Measurements from ENCODE around the gene BORCS5.
"Not testable (repeated sequence)": the region's sequence is repeated elsewhere in the genome, so short reads cannot be mapped to it uniquely, and the experiment has no call there.

Gene BORCS5

GRCh38 chr12:12336511-12336910 is 20.4 kb upstream of the BORCS5 start:
- Mint-ChIP-seq H3K27me3 (ENCODE audit: low read depth) (peaks cover 6% of the 10 kb centered on the region), H3K4me3 (no peak overlapping the region), H3K27ac (no peak overlapping the region), H3K4me1 (ENCODE audit: low read depth) (peaks cover 19% of the 10 kb centered on the region), H3K36me3 (ENCODE audit: low read depth) (no peaks in the 10 kb centered on the region), H3K9me3 (no peaks in the 10 kb centered on the region)
- no peak for DNase-seq (ENCODE audit: low spot score)

DNA sequence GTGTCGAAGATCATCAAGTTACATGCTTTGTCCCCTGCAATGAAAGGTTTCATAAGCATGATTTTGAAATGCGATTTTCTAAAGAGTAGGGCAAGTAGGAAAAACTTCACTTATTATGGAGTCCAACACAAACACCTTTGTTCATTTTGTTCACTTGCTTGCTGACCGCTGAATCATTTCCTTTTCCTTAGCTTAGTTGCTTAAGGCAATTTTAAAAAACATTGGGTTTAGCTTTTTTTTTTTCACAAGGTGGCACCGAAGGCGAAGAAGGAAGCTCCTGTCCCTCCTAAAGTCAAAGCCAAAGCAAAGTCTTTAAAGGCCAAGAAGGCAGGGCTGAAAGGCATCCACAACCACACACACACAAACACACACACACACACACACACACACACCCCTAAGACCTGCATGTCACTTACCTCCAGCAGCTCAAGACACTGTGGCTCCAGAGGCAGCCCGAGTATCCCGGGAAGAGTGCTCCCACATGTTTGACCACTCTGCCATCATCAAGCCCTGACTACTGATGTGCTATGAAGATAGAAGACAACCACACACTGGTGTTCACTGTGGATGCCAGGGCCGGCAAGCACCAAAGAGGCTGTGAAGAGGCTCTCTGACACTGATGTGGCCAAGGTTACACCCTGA is 18.2 kb upstream of the BORCS5 start:
- Mint-ChIP-seq H3K4me1 (ENCODE audit: low read depth) (peaks cover 19% of the 10 kb centered on the region), H3K9me3 (no peaks in the 10 kb centered on the region), H3K27me3 (ENCODE audit: low read depth) (peaks cover 4% of the 10 kb centered on the region), H3K4me3 (peak overlapping the region; percentile 20), H3K27ac (no peak overlapping the region), H3K36me3 (ENCODE audit: low read depth) (no peaks in the 10 kb centered on the region)
- no peak for DNase-seq (ENCODE audit: low spot score)

GRCh38 chr12:12349711-12350665 is 6.9 kb upstream of the BORCS5 start, which contains the start of gene MANSC1:
Gene MANSC1 (minus strand): TSS chr12:12350242. CDS start chr12:12343314, 6,928 bp downstream.
- DNase-seq (ENCODE audit: low spot score) = peak; percentile 27
- Mint-ChIP-seq H3K9me3 (no peaks in the 10 kb centered on the region), H3K4me1 (ENCODE audit: low read depth) (peaks cover 16% of the 10 kb centered on the region), H3K27ac (peak within 1 kb of the TSS; percentile 19), H3K4me3 (peak within 1 kb of the TSS; percentile 70), H3K27me3 (ENCODE audit: low read depth) (peaks cover 7% of the 10 kb centered on the region), H3K36me3 (ENCODE audit: low read depth) (no peaks in the 10 kb centered on the region)

GRCh38 chr12:12350868-12351463 is 5.9 kb upstream of the BORCS5 start:
- no peak for DNase-seq (ENCODE audit: low spot score)
- H3K27me3 Mint-ChIP-seq (ENCODE audit: low read depth) = peaks cover 7% of the 10 kb centered on the region
- H3K9me3 Mint-ChIP-seq = no peaks in the 10 kb centered on the region
- peaks cover 19% of the 10 kb centered on the region for H3K4me1 Mint-ChIP-seq (ENCODE audit: low read depth)
- no peaks in the 10 kb centered on the region for H3K36me3 Mint-ChIP-seq (ENCODE audit: low read depth)
- peak overlapping the region; percentile 70 for H3K4me3 Mint-ChIP-seq
- H3K27ac Mint-ChIP-seq = no peak overlapping the region

GRCh38 chr12:12351468-12352185 is 5.3 kb upstream of the BORCS5 start:
- H3K4me1 Mint-ChIP-seq (ENCODE audit: low read depth) = peaks cover 20% of the 10 kb centered on the region
- not testable (repeated sequence) for H3K27me3 Mint-ChIP-seq (ENCODE audit: low read depth); H3K36me3 Mint-ChIP-seq (ENCODE audit: low read depth); H3K4me3 Mint-ChIP-seq; H3K9me3 Mint-ChIP-seq; H3K27ac Mint-ChIP-seq; DNase-seq (ENCODE audit: low spot score)

DNA sequence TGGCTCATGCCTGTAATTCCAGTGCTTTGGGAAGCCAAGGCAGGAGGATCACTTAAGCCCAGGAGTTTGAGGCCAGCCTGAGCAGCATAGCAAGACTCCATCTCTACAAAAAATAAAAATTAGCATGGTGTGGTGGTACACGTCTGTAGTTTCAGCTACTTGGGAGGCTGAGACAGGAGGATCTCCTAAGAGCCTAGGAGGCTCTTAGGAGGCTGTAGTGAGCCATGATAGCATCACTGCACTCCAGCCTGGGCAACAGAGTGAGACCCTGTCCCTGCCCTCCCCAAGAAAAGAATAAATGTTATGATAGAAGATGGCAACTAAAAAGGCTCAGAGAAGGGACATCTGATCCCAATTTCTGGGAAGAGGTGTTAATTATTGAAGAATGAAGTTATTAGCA is 3.6 kb upstream of the BORCS5 start:
- Mint-ChIP-seq H3K27ac (no peak overlapping the region), H3K4me3 (no peak overlapping the region), H3K4me1 (ENCODE audit: low read depth) (peaks cover 23% of the 10 kb centered on the region), H3K9me3 (no peaks in the 10 kb centered on the region), H3K27me3 (ENCODE audit: low read depth) (peaks cover under 1% of the 10 kb centered on the region), H3K36me3 (ENCODE audit: low read depth) (no peaks in the 10 kb centered on the region)
- no peak for DNase-seq (ENCODE audit: low spot score)

DNA sequence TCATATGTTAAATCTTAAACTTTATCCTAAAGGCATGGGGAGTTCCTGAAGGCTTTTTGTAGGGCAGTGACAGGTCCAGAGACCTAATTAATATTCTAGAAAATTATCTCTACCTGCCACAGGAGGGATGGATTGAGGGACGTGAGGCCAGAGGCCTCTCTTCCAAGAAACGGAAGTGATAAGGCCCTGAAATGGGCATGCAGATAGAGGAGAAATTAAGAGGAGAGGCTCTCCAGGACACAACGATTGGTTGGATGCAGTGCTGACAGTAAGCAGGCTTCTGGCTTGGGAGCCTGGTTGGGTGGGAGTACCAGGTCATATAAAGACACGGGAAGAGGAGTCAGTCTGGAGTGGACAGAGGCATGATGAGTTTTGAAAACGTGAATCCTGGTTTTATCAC is 3.1 kb upstream of the BORCS5 start:
- DNase-seq (ENCODE audit: low spot score) = no peak
- Mint-ChIP-seq H3K36me3 (ENCODE audit: low read depth) (no peaks in the 10 kb centered on the region), H3K9me3 (no peaks in the 10 kb centered on the region), H3K4me3 (no peak overlapping the region), H3K4me1 (ENCODE audit: low read depth) (peaks cover 28% of the 10 kb centered on the region), H3K27ac (no peak overlapping the region), H3K27me3 (ENCODE audit: low read depth) (no peaks in the 10 kb centered on the region)

GRCh38 chr12:12356467-12356895 is 397 bp upstream of the BORCS5 start:
- peaks cover 3% of the 10 kb centered on the region for H3K36me3 Mint-ChIP-seq (ENCODE audit: low read depth)
- no peaks in the 10 kb centered on the region for H3K27me3 Mint-ChIP-seq (ENCODE audit: low read depth)
- H3K4me1 Mint-ChIP-seq (ENCODE audit: low read depth) = peaks cover 33% of the 10 kb centered on the region
- H3K9me3 Mint-ChIP-seq = no peaks in the 10 kb centered on the region
- peak overlapping the region; percentile 99 for H3K27ac Mint-ChIP-seq
- DNase-seq (ENCODE audit: low spot score) = no peak
- H3K4me3 Mint-ChIP-seq = peak overlapping the region; percentile 97

GRCh38 chr12:12357719-12358461 is 1.0 kb downstream of the BORCS5 start:
- peaks cover 10% of the 10 kb centered on the region for H3K36me3 Mint-ChIP-seq (ENCODE audit: low read depth)
- H3K4me3 Mint-ChIP-seq = peak overlapping the region; percentile 97
- H3K4me1 Mint-ChIP-seq (ENCODE audit: low read depth) = peaks cover 39% of the 10 kb centered on the region
- no peak for DNase-seq (ENCODE audit: low spot score)
- H3K27me3 Mint-ChIP-seq (ENCODE audit: low read depth) = no peaks in the 10 kb centered on the region
- no peaks in the 10 kb centered on the region for H3K9me3 Mint-ChIP-seq
- peak overlapping the region; percentile 99 for H3K27ac Mint-ChIP-seq

GRCh38 chr12:12358528-12358927 is 1.6 kb downstream of the BORCS5 start:
- no peak for DNase-seq (ENCODE audit: low spot score)
- Mint-ChIP-seq H3K4me1 (ENCODE audit: low read depth) (peaks cover 39% of the 10 kb centered on the region), H3K4me3 (peak overlapping the region; percentile 97), H3K27me3 (ENCODE audit: low read depth) (no peaks in the 10 kb centered on the region), H3K36me3 (ENCODE audit: low read depth) (peaks cover 10% of the 10 kb centered on the region), H3K9me3 (no peaks in the 10 kb centered on the region), H3K27ac (peak overlapping the region; percentile 99)

- Mint-ChIP-seq H3K36me3 (ENCODE audit: low read depth) (peaks cover 32% of the 10 kb centered on the region), H3K4me3 (no peak overlapping the region), H3K4me1 (ENCODE audit: low read depth) (peaks cover 34% of the 10 kb centered on the region), H3K27ac (no peak overlapping the region), H3K27me3 (ENCODE audit: low read depth) (no peaks in the 10 kb centered on the region), H3K9me3 (no peaks in the 10 kb centered on the region)
- no peak for DNase-seq (ENCODE audit: low spot score)
Observed at GRCh38 chr12:12364787-12365445, 8.0 kb downstream of the BORCS5 start.

DNA sequence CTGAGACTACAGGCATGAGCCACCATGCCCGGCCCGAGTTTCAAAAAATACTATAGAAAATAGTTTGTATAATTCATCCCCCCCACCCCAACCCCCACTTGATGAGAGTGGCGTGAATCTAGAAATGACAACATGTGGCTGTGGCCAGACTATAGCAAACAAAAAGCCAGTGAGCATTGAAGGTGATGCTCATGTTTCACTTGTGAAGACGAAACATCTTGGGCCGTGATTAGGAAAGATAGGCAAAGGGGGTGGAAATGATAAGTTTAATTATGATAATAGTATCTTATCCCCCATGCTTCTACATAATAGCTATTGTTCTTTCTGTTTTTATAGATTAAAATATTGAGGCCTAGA is 8.5 kb downstream of the BORCS5 start:
- Mint-ChIP-seq H3K4me3 (no peak overlapping the region), H3K27me3 (ENCODE audit: low read depth) (no peaks in the 10 kb centered on the region), H3K36me3 (ENCODE audit: low read depth) (peaks cover 35% of the 10 kb centered on the region), H3K27ac (peak overlapping the region; percentile 29), H3K4me1 (ENCODE audit: low read depth) (peaks cover 32% of the 10 kb centered on the region), H3K9me3 (no peaks in the 10 kb centered on the region)
- DNase-seq (ENCODE audit: low spot score) = no peak
